K562 (cell line): ENCODE data around the gene LDLRAD3. TPM values are rescaled to one million over a fixed set of nuclear protein-coding genes. Genes with fewer than 3 reads are reported as not detected.

Experiments
- ATAC-seq: fragments of 200-7000 bp; cut with Tn5 transposase; 3 replicates; pipeline ENCODE4 v1.9.1; 2020; ENCODE audit warnings: moderate library complexity
- BruUV-seq: library from RNA; stranded (reverse); fragments of 400-500 nt; replicated peaks from 2 replicates; lab custom pipeline; 2021; lab: Mats Ljungman, UMichigan
- CTCF ChIA-PET: fragments of 300-600 bp; formaldehyde crosslinking; extraction: SDS; loops from one replicate; lab custom pipeline; 2021; ENCODE audit warnings: low intra/inter-chr PET ratio; lab: Yijun Ruan, JAX
- POLR2A ChIA-PET: fragments of 300-600, 350-650 bp; sonication (Branson Sonifier 250); formaldehyde crosslinking; extraction: SDS; loops from one replicate; lab custom pipeline; 2021; ENCODE audit warnings: antibody characterized with exemption, inconsistent platforms; lab: Yijun Ruan, JAX
- DNase-seq, 4 experiments: peaks; one replicate each; pipeline versions ENCODE4 v3.0.0 to v3.0.0-alpha.2; 2011 to 2018; ENCODE audit warnings: low spot score in 3 of 4, mixed read lengths in 3 of 4; ENCODE audit errors: extremely low read depth in 1 of 4
- FAIRE-seq: peaks from 2 replicates; lab custom pipeline; 2011; peaks lifted over from hg19 to GRCh38; lab: Jason Lieb, UNC
- H2AFZ ChIP-seq: 2 replicates; pipeline ENCODE4 v1.6.0; 2011; ENCODE audit warnings: low read depth, low read length, control low read depth, inconsistent platforms
- H3K27ac ChIP-seq: fragments of 200-600 bp; 3 replicates; pipeline ENCODE4 v1.8.0; 2011; ENCODE audit warnings: low read depth, mild to moderate bottlenecking, control low read depth, inconsistent platforms, low read length, moderate library complexity, mixed read lengths; ENCODE audit errors: extremely low read depth
- H3K27me3 ChIP-seq, 2 experiments: fragments of 300-600 bp in 1 of 2; 2 replicates in 1 of 2; 3 replicates in 1 of 2; pipeline versions ENCODE4 v1.6.0 to v1.8.0; 2011; ENCODE audit warnings: inconsistent platforms in 2 of 2, low read length in 2 of 2, mild to moderate bottlenecking in 1 of 2, mixed read lengths in 1 of 2, moderate library complexity in 1 of 2; ENCODE audit not compliant: control insufficient read depth in 2 of 2, insufficient read depth in 2 of 2
- H3K36me3 ChIP-seq: fragments of 300-600 bp; 3 replicates; pipeline ENCODE4 v1.8.0; 2011; ENCODE audit warnings: mild to moderate bottlenecking, low read length, inconsistent platforms; ENCODE audit not compliant: control insufficient read depth, insufficient read depth
- H3K4me1 ChIP-seq, 2 experiments: fragments of 200-600 bp in 1 of 2; replicated peaks in 1 of 2; 2 replicates in 1 of 2; 3 replicates in 1 of 2; pipeline versions ENCODE4 v1.5.1 to v1.8.0; 2011; ENCODE audit warnings: inconsistent platforms in 2 of 2, low read length in 2 of 2, mild to moderate bottlenecking in 1 of 2, mixed read lengths in 1 of 2, moderate library complexity in 1 of 2; ENCODE audit not compliant: control insufficient read depth in 2 of 2, insufficient read depth in 2 of 2
- H3K4me2 ChIP-seq: 2 replicates; pipeline ENCODE4 v1.6.1; 2011; ENCODE audit warnings: low read length, control low read depth, inconsistent platforms, mixed read lengths; ENCODE audit not compliant: insufficient read depth
- H3K4me3 ChIP-seq: fragments of 200-600 bp; sonication (generic), shearing (Covaris generic); 2 replicates; pipeline ENCODE4 v1.5.1; 2016; ENCODE audit warnings: control low read depth, inconsistent platforms
- H3K79me2 ChIP-seq: fragments of 200-600 bp; 3 replicates; pipeline ENCODE4 v1.8.0; 2011; ENCODE audit warnings: low read length, inconsistent platforms; ENCODE audit not compliant: control insufficient read depth, insufficient read depth
- H3K9ac ChIP-seq, 2 experiments: 2 replicates each; pipeline versions ENCODE4 v1.6.0 to v1.6.1; 2011; ENCODE audit warnings: low read depth in 2 of 2, low read length in 2 of 2, control low read depth in 1 of 2, inconsistent platforms in 1 of 2, mild to moderate bottlenecking in 1 of 2, mixed read lengths in 1 of 2; ENCODE audit not compliant: insufficient read depth in 1 of 2
- H3K9me1 ChIP-seq: one replicate; pipeline ENCODE4 v1.6.0; 2011; ENCODE audit warnings: inconsistent platforms, mild to moderate bottlenecking, low read length, moderate library complexity; ENCODE audit not compliant: control insufficient read depth, insufficient read depth
- H3K9me3 ChIP-seq: replicated peaks from 2 replicates; pipeline ENCODE4 v1.5.1; 2011; ENCODE audit warnings: low read depth, low read length, inconsistent platforms; ENCODE audit not compliant: control insufficient read depth, insufficient read depth
- H4K20me1 ChIP-seq: replicated peaks from 2 replicates; pipeline ENCODE4 v1.6.1; 2011; ENCODE audit warnings: low read length, inconsistent platforms, mixed read lengths; ENCODE audit not compliant: control insufficient read depth, insufficient read depth
- CTCFL ChIP-seq: IDR thresholded peaks from 2 replicates; pipeline ENCODE4 v1.6.1; 2011; ENCODE audit warnings: borderline replicate concordance, low read depth, mild to moderate bottlenecking, moderate library complexity, low read length; ENCODE audit not compliant: insufficient read depth, poor library complexity, severe bottlenecking
- ELF2 ChIP-seq: fragments of 250-450 bp; sonication (Bioruptor Pico); IDR thresholded peaks from 2 replicates; pipeline ENCODE4 v1.5.0; 2021; ENCODE audit warnings: mild to moderate bottlenecking
- HDAC6 ChIP-seq: IDR thresholded peaks from 2 replicates; pipeline ENCODE4 v1.6.1; 2012; ENCODE audit warnings: low read depth, mild to moderate bottlenecking, control low read depth, inconsistent platforms, low read length, moderate library complexity
- HES1 ChIP-seq: fragments of 450-650 bp; IDR thresholded peaks from 2 replicates; pipeline ENCODE4 v1.6.1; 2016; ENCODE audit warnings: low read depth, mild to moderate bottlenecking, moderate library complexity
- NUFIP1 ChIP-seq: fragments of 450-650 bp; IDR thresholded peaks from 2 replicates; pipeline ENCODE4 v1.6.1; 2018; ENCODE audit not compliant: partially characterized antibody
- RBFOX2 ChIP-seq: fragments of 200-400 bp; formaldehyde crosslinking; IDR thresholded peaks from 2 replicates; pipeline ENCODE4 v1.6.1; 2017; ENCODE audit warnings: low read depth, mild to moderate bottlenecking, low read length, moderate library complexity
- REST ChIP-seq, 2 experiments: fragments of 450-650 bp; formaldehyde crosslinking in 1 of 2; IDR thresholded peaks; 2 replicates each; pipeline versions ENCODE4 v1.4.0 to v1.6.1; 2014 to 2020; ENCODE audit warnings: mild to moderate bottlenecking in 2 of 2, borderline replicate concordance in 1 of 2, low read depth in 1 of 2
- ZFP1 ChIP-seq: fragments of 450-650 bp; formaldehyde crosslinking; IDR thresholded peaks from 2 replicates; pipeline ENCODE4 v1.4.0; 2020; ENCODE audit warnings: mild to moderate bottlenecking, mixed read lengths
- ZNF184 ChIP-seq: sonication (generic); formaldehyde crosslinking; IDR thresholded peaks from 2 replicates; pipeline ENCODE4 v1.5.0; 2020; ENCODE audit warnings: missing genetic modification reagents
- ZNF217 ChIP-seq: sonication (generic); formaldehyde crosslinking; IDR thresholded peaks from 2 replicates; pipeline ENCODE4 v1.8.0; 2022; ENCODE audit warnings: mild to moderate bottlenecking, missing genetic modification reagents
- ZNF586 ChIP-seq: fragments of 450-650 bp; formaldehyde crosslinking; conservative IDR thresholded peaks from 2 replicates; pipeline ENCODE4 v1.4.0; 2020; ENCODE audit warnings: mild to moderate bottlenecking, moderate library complexity
- WGBS: fragments of 100-300 bp; shearing (Covaris generic); methylation state at CpG from one replicate; pipeline ENCODE4 v1.1.6; 2016; ENCODE audit warnings: low coverage, mixed read lengths; ENCODE audit not compliant: insufficient coverage; ENCODE audit errors: missing lambda C conversion rate; 5-methylcytosine and 5-hydroxymethylcytosine counted together
- in situ Hi-C: fragments of 300-500 bp; cut with MboI; formaldehyde crosslinking; loops from 4 replicates; pipeline ENCODE4 v1.15.0; 2018; ENCODE audit warnings: inconsistent platforms, mixed read lengths
- intact Hi-C: fragments of 100-400 bp; cut with micrococcal nuclease; formaldehyde crosslinking; loops from 2 replicates; pipeline ENCODE4 v1.14.2; 2022
- polyA plus RNA-seq, 8 experiments: library from polyadenylated mRNA; depleted of rRNA in 4 of 8; stranded (reverse) in 5 of 8; unstranded in 3 of 8; fragments of >200 nt; fragmentation: Nextera tagmentation in 2 of 8; fragmentation: Illumina TruSeq in 1 of 8; extraction: Ambion mirVana in 2 of 8; extraction: Trizol in 1 of 8; gene quantifications; 2 replicates each; pipeline versions ENCODE4 v1.2.1 to v1.2.3, GENCODE V29; 2011 to 2014; ENCODE audit warnings: inconsistent platforms in 1 of 8, missing spikeins in 1 of 8
- total RNA-seq, 7 experiments: library from RNA; depleted of rRNA in 6 of 7; stranded (reverse); fragments of >200 nt in 6 of 7; fragmentation: Illumina TruSeq in 2 of 7; extraction: Trizol in 2 of 7; gene quantifications; 2 replicates each; pipeline versions ENCODE4 v1.2.1 to v1.2.3, GENCODE V29; 2011 to 2021; ENCODE audit warnings: low replicate concordance in 1 of 7

The LDLRAD3 gene
- total and polyA plus RNA-seq, 9 of the 15 experiments (the other 6 are each of a cell fraction or from before 2014, with no cell fraction given), result 0.73 to 7.2 (median 3.5) TPM

- TF ChIP-seq CTCFL (no peak), ZNF217 (no peak), ZNF586 (CRISPR knock-in tag) (no peak), ZFP1 (CRISPR knock-in tag) (no peak)
Measured at GRCh38 chr11:36142439-36142838, 198.6 kb downstream of the LDLRAD3 start (continued).

GRCh38 chr11:36142879-36143278, 199.0 kb downstream of the LDLRAD3 start:
- ATAC-seq (no peak), FAIRE-seq (no peak), DNase-seq (no peak)
- 81% methylated on average over 6 of the region's 6 CpGs for WGBS
- in situ Hi-C loops (no loop called here), intact Hi-C loops (no loop called here)
- Histone ChIP-seq H3K4me1 (peaks cover 0 to 8% of the 10 kb centered on the region in 2 experiments; a peak in 2 of 5 replicates), H3K9me3 (no peaks in the 10 kb centered on the region), H4K20me1 (no peaks in the 10 kb centered on the region), H3K4me3 (no peak overlapping the region), H3K27ac (no peak overlapping the region), H3K36me3 (no peaks in the 10 kb centered on the region), H3K4me2 (no peak overlapping the region), H3K79me2 (no peaks in the 10 kb centered on the region), H3K9me1 (no peaks in the 10 kb centered on the region), H2AFZ (no peak overlapping the region), H3K9ac (no peak overlapping the region), H3K27me3 (no peaks in the 10 kb centered on the region)
- ChIA-PET POLR2A (no interaction called here), CTCF (no interaction called here)
- BruUV-seq, result no TSS peak
- TF ChIP-seq HDAC6 (no peak), NUFIP1 (no peak), REST (IDR thresholded peaks at IDR 0.05; ENCODE audit: borderline replicate concordance) (no peak), REST (CRISPR knock-in tag; IDR thresholded peaks at IDR 0.05; ENCODE audit: low read depth) (no peak), ELF2 (CRISPR knock-in tag) (no peak), ZNF184 (CRISPR knock-in tag) (no peak), HES1 (no peak), RBFOX2 (no peak)
